ENCODE results near the gene CASKIN1.

CASKIN1 gene

GRCh38 chr16:2230376-2230775, 34.0 kb upstream of the CASKIN1 start:
- Histone ChIP-seq H3K27ac (ENCODE audit: low read depth, low read length) (no peak overlapping the region), H3K36me3 (ENCODE audit: insufficient read depth, low read length) (peaks cover 56% of the 10 kb centered on the region), H3K9ac (ENCODE audit: low read length) (no peak overlapping the region), H3K4me3 (ENCODE audit: low read depth in 1 of 2, low read length in 2 of 2) (no peak overlapping the region), H3K4me1 (ENCODE audit: insufficient read depth, low read length) (peaks cover 8% of the 10 kb centered on the region), H3K27me3 (ENCODE audit: control insufficient read depth in 1 of 2, insufficient read depth in 2 of 2, low read length in 2 of 2) (peaks cover 0 to 15% of the 10 kb centered on the region in 2 donors), H3K9me3 (ENCODE audit: low read length) (no peaks in the 10 kb centered on the region)

- no peak overlapping the region for H3K27ac ChIP-seq (ENCODE audit: low read depth, low read length)
- H3K4me3 ChIP-seq (ENCODE audit: low read depth in 1 of 2, low read length in 2 of 2): no peak overlapping the region
- H3K9ac ChIP-seq (ENCODE audit: low read length): no peak overlapping the region
- no peaks in the 10 kb centered on the region for H3K9me3 ChIP-seq (ENCODE audit: low read length)
- H3K36me3 ChIP-seq (ENCODE audit: insufficient read depth, low read length): peaks cover 49% of the 10 kb centered on the region
- peaks cover 0 to 15% of the 10 kb centered on the region in 2 donors for H3K27me3 ChIP-seq (ENCODE audit: control insufficient read depth in 1 of 2, insufficient read depth in 2 of 2, low read length in 2 of 2)
- H3K4me1 ChIP-seq (ENCODE audit: insufficient read depth, low read length): peaks cover 14% of the 10 kb centered on the region
Measured at GRCh38 chr16:2229632-2230250, 33.3 kb upstream of the CASKIN1 start.

- H3K36me3 ChIP-seq (ENCODE audit: insufficient read depth, low read length): peaks cover 46% of the 10 kb centered on the region
- no peaks in the 10 kb centered on the region for H3K9me3 ChIP-seq (ENCODE audit: low read length)
- peaks cover 20% of the 10 kb centered on the region for H3K4me1 ChIP-seq (ENCODE audit: insufficient read depth, low read length)
- H3K9ac ChIP-seq (ENCODE audit: low read length): no peak overlapping the region
- no peak overlapping the region for H3K4me3 ChIP-seq (ENCODE audit: low read depth in 1 of 2, low read length in 2 of 2)
- H3K27ac ChIP-seq (ENCODE audit: low read depth, low read length): no peak overlapping the region
- peaks cover 0 to 15% of the 10 kb centered on the region in 2 donors for H3K27me3 ChIP-seq (ENCODE audit: control insufficient read depth in 1 of 2, insufficient read depth in 2 of 2, low read length in 2 of 2)
Measured at GRCh38 chr16:2229091-2229490, 32.7 kb upstream of the CASKIN1 start.

DNA sequence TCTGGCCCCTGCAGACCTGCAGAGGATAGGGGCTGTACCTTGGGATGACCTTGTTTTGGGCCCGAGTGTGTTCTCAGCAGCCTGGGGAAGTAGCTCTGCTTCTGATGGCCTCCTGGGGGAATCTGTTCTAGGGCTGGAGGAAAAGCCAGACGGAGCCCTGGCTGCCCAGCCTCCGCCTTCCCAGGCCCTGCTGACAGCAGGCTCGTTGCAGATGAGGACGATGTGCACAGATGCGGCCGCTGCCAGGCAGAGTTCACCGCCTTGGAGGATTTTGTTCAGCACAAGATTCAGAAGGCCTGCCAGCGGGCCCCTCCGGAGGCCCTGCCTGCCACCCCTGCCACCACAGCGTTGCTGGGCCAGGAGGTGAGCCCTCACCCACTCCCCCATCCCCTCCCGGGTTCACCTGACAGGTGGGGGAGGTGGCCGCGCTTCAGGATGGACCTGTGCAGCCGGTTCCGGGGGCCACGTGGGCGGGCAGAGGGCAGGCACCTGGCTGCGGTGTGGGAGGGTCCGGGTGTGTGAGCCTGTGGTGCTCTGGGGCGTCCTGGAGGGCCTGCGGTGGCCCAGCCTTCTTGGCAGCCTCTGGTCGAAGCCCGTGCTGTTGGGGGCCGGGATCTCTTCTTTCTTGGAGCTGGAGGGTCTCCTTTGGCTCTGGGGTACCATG, 31.9 kb upstream of the CASKIN1 start:
- Histone ChIP-seq H3K9me3 (ENCODE audit: low read length) (no peaks in the 10 kb centered on the region), H3K27me3 (ENCODE audit: control insufficient read depth in 1 of 2, insufficient read depth in 2 of 2, low read length in 2 of 2) (peaks cover 0 to 8% of the 10 kb centered on the region in 2 donors), H3K9ac (ENCODE audit: low read length) (no peak overlapping the region), H3K4me3 (ENCODE audit: low read depth in 1 of 2, low read length in 2 of 2) (no peak overlapping the region), H3K27ac (ENCODE audit: low read depth, low read length) (no peak overlapping the region), H3K36me3 (ENCODE audit: insufficient read depth, low read length) (peaks cover 38% of the 10 kb centered on the region), H3K4me1 (ENCODE audit: insufficient read depth, low read length) (peaks cover 21% of the 10 kb centered on the region)

DNA sequence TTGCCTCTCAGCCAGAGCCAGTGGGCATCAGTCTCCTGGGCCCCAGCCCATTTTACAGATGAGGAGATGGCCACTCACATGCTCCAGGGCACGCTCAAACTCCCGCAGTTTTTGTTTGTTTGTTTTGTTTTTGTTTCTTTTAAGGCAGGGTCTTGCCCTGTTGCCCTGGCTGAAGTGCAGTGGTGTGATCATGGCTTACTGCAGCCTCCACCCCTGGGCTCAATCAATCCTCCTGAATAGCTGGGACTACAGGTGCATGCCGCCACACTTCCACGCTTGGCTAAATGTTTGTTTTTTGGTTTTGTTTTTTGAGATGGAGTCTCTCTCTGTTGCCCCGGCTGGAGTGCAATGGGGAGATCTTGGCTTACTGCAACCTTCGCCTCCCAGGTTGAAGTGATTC, 30.5 kb upstream of the CASKIN1 start:
- Histone ChIP-seq H3K36me3 (ENCODE audit: insufficient read depth, low read length) (peaks cover 25% of the 10 kb centered on the region), H3K9me3 (ENCODE audit: low read length) (no peaks in the 10 kb centered on the region), H3K4me3 (ENCODE audit: low read depth in 1 of 2, low read length in 2 of 2) (no peak overlapping the region), H3K27me3 (ENCODE audit: control insufficient read depth in 1 of 2, insufficient read depth in 2 of 2, low read length in 2 of 2) (no peaks in the 10 kb centered on the region), H3K4me1 (ENCODE audit: insufficient read depth, low read length) (peaks cover 21% of the 10 kb centered on the region), H3K27ac (ENCODE audit: low read depth, low read length) (no peak overlapping the region), H3K9ac (ENCODE audit: low read length) (no peak overlapping the region)

- Histone ChIP-seq H3K9me3 (ENCODE audit: low read length) (no peaks in the 10 kb centered on the region), H3K4me3 (ENCODE audit: low read depth in 1 of 2, low read length in 2 of 2) (no peak overlapping the region), H3K9ac (ENCODE audit: low read length) (no peak overlapping the region), H3K36me3 (ENCODE audit: insufficient read depth, low read length) (peaks cover 19% of the 10 kb centered on the region), H3K27me3 (ENCODE audit: control insufficient read depth in 1 of 2, insufficient read depth in 2 of 2, low read length in 2 of 2) (no peaks in the 10 kb centered on the region), H3K27ac (ENCODE audit: low read depth, low read length) (no peak overlapping the region), H3K4me1 (ENCODE audit: insufficient read depth, low read length) (peaks cover 21% of the 10 kb centered on the region)
Measured at GRCh38 chr16:2226245-2226793, 29.9 kb upstream of the CASKIN1 start.

DNA sequence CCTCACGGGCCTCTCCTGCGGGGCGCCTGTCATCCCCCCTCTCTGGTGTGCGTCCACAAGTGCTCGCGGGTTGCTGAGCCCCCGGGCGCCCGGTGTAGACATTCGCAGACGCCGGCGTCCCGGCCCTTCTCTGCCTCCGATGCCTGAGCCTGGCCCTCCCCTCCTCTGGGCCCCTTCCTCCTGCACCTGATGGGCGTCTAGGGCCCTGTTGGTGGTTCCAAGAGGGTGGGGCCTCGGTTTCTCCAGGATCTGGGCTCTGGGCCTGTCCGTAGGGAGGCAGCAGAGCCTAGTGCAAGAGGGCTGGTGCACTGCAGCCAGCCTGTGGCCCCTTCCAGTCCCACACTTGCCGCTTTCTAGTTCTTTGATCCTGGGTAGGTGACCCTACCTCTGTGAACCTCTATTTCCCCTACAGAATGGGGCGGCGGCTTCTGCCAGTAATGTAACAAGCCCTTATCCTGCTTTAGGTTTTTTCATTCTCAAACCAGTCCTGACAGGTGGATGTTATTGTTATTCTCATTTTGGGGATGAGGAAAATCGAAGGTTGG, 27.6 kb upstream of the CASKIN1 start:
- H3K4me3 ChIP-seq (ENCODE audit: low read depth in 1 of 2, low read length in 2 of 2): peak overlapping the region; percentile 85 to 99
- H3K9ac ChIP-seq (ENCODE audit: low read length): peak overlapping the region; percentile 78
- H3K27me3 ChIP-seq (ENCODE audit: control insufficient read depth in 1 of 2, insufficient read depth in 2 of 2, low read length in 2 of 2): no peaks in the 10 kb centered on the region
- no peaks in the 10 kb centered on the region for H3K9me3 ChIP-seq (ENCODE audit: low read length)
- H3K27ac ChIP-seq (ENCODE audit: low read depth, low read length): peak overlapping the region; percentile 94
- peaks cover 4% of the 10 kb centered on the region for H3K36me3 ChIP-seq (ENCODE audit: insufficient read depth, low read length)
- peaks cover 21% of the 10 kb centered on the region for H3K4me1 ChIP-seq (ENCODE audit: insufficient read depth, low read length)

- Histone ChIP-seq H3K27me3 (ENCODE audit: control insufficient read depth in 1 of 2, insufficient read depth in 2 of 2, low read length in 2 of 2) (no peaks in the 10 kb centered on the region), H3K4me3 (ENCODE audit: low read depth in 1 of 2, low read length in 2 of 2) (peak within 1 kb of the TSS; percentile 85 to 99), H3K9ac (ENCODE audit: low read length) (peak within 1 kb of the TSS; percentile 78), H3K9me3 (ENCODE audit: low read length) (no peaks in the 10 kb centered on the region), H3K36me3 (ENCODE audit: insufficient read depth, low read length) (no peaks in the 10 kb centered on the region), H3K27ac (ENCODE audit: low read depth, low read length) (peak within 1 kb of the TSS; percentile 94), H3K4me1 (ENCODE audit: insufficient read depth, low read length) (peaks cover 21% of the 10 kb centered on the region)
Measured at GRCh38 chr16:2223221-2223941, 27.0 kb upstream of the CASKIN1 start, which contains the start of gene E4F1. Gene E4F1, plus strand, starts transcription at chr16:2223591. Its CDS starts 23 bp downstream, at chr16:2223614.

GRCh38 chr16:2216330-2216729, 19.9 kb upstream of the CASKIN1 start:
- H3K9me3 ChIP-seq (ENCODE audit: low read length): no peaks in the 10 kb centered on the region
- no peak overlapping the region for H3K9ac ChIP-seq (ENCODE audit: low read length)
- H3K36me3 ChIP-seq (ENCODE audit: insufficient read depth, low read length): no peaks in the 10 kb centered on the region
- peaks cover 12% of the 10 kb centered on the region for H3K4me1 ChIP-seq (ENCODE audit: insufficient read depth, low read length)
- no peaks in the 10 kb centered on the region for H3K27me3 ChIP-seq (ENCODE audit: control insufficient read depth in 1 of 2, insufficient read depth in 2 of 2, low read length in 2 of 2)
- no peak overlapping the region for H3K4me3 ChIP-seq (ENCODE audit: low read depth in 1 of 2, low read length in 2 of 2)
- no peak overlapping the region for H3K27ac ChIP-seq (ENCODE audit: low read depth, low read length)

GRCh38 chr16:2214719-2214968, 18.2 kb upstream of the CASKIN1 start, which contains the start of gene PGP:
Gene PGP, minus strand, starts transcription at chr16:2214840. Its CDS starts 63 bp downstream, at chr16:2214777.
- no peaks in the 10 kb centered on the region for H3K27me3 ChIP-seq (ENCODE audit: control insufficient read depth in 1 of 2, insufficient read depth in 2 of 2, low read length in 2 of 2)
- peaks cover 12% of the 10 kb centered on the region for H3K4me1 ChIP-seq (ENCODE audit: insufficient read depth, low read length)
- H3K27ac ChIP-seq (ENCODE audit: low read depth, low read length): peak within 1 kb of the TSS; percentile 88
- H3K9ac ChIP-seq (ENCODE audit: low read length): peak within 1 kb of the TSS; percentile 21
- H3K4me3 ChIP-seq (ENCODE audit: low read depth in 1 of 2, low read length in 2 of 2): peak within 1 kb of the TSS; percentile 63 to 80
- no peaks in the 10 kb centered on the region for H3K9me3 ChIP-seq (ENCODE audit: low read length)
- H3K36me3 ChIP-seq (ENCODE audit: insufficient read depth, low read length): no peaks in the 10 kb centered on the region
